Endometrial microvascular endothelial cells (primary cell): ENCODE measurements around the gene TST. TPM values are rescaled to one million over a fixed set of nuclear protein-coding genes. Genes with fewer than 3 reads are reported as not detected.
"Not testable (repeated sequence)": the region's sequence is repeated elsewhere in the genome, so short reads cannot be mapped to it uniquely, and the experiment has no call there.

Source experiments
- in situ Hi-C: cut with HindIII; loops from 2 replicates; pipeline ENCODE4 v1.10.0; 2017; ENCODE audit warnings: low sequenced_read_pairs, low pct_unique_long_range_greater_than_20kb; ENCODE audit errors: inconsistent ontology term
- total RNA-seq: library from RNA; depleted of rRNA; stranded (reverse); fragments of >200 nt; gene quantifications from one replicate; pipeline ENCODE4 v1.2.3, GENCODE V29; 2015; ENCODE audit errors: inconsistent ontology term

The TST gene
- total RNA-seq, 1 donor from 2014 or later = 43.2 TPM

GRCh38 chr22:36998620-36999351, 20.5 kb downstream of the TST start:
- in situ Hi-C loops = no loop called here

- in situ Hi-C loops = no loop called here
Observed at GRCh38 chr22:36997746-36998145, 21.5 kb downstream of the TST start.

GRCh38 chr22:36991206-36991605, 28.0 kb downstream of the TST start:
- in situ Hi-C loops = no loop called here

GRCh38 chr22:36990457-36990856, 28.8 kb downstream of the TST start:
- in situ Hi-C loops = no loop called here

- in situ Hi-C loops = not testable (repeated sequence)
Observed at GRCh38 chr22:36989012-36989411, 30.2 kb downstream of the TST start.

- in situ Hi-C loops = no loop called here
Observed at GRCh38 chr22:36988075-36988832, 31.0 kb downstream of the TST start.

GRCh38 chr22:36986242-36986821, 32.9 kb downstream of the TST start:
- in situ Hi-C loops = no loop called here

GRCh38 chr22:36985211-36985889, 33.9 kb downstream of the TST start:
- in situ Hi-C loops = no loop called here

GRCh38 chr22:36982136-36982535, 37.1 kb downstream of the TST start:
- in situ Hi-C loops = no loop called here

GRCh38 chr22:36981247-36981775, 37.9 kb downstream of the TST start:
- in situ Hi-C loops = no loop called here

- in situ Hi-C loops = no loop called here
Observed at GRCh38 chr22:36979016-36979910, 40.0 kb downstream of the TST start.

- in situ Hi-C loops = no loop called here
Observed at GRCh38 chr22:36977947-36978660, 41.1 kb downstream of the TST start.

GRCh38 chr22:36977401-36977861, 41.8 kb downstream of the TST start:
- in situ Hi-C loops = no loop called here

GRCh38 chr22:36976606-36977005, 42.6 kb downstream of the TST start:
- in situ Hi-C loops = no loop called here

- in situ Hi-C loops = no loop called here
Observed at GRCh38 chr22:36971341-36972125, 47.7 kb downstream of the TST start.

GRCh38 chr22:36968249-36968964, 50.8 kb downstream of the TST start:
- in situ Hi-C loops = no loop called here
